Activated T-cell treated with anti-CD3 and anti-CD28 coated beads for 24 hours (primary cell): Measurements from ENCODE around the gene DIS3L2.
"Not testable (repeated sequence)": the region's sequence is repeated elsewhere in the genome, so short reads cannot be mapped to it uniquely, and the experiment has no call there.

Experiments used
- DNase-seq: peaks from one replicate; pipeline ENCODE4 v3.0.0-alpha.2; 2020; ENCODE audit warnings: low read depth

The DIS3L2 gene

DNA sequence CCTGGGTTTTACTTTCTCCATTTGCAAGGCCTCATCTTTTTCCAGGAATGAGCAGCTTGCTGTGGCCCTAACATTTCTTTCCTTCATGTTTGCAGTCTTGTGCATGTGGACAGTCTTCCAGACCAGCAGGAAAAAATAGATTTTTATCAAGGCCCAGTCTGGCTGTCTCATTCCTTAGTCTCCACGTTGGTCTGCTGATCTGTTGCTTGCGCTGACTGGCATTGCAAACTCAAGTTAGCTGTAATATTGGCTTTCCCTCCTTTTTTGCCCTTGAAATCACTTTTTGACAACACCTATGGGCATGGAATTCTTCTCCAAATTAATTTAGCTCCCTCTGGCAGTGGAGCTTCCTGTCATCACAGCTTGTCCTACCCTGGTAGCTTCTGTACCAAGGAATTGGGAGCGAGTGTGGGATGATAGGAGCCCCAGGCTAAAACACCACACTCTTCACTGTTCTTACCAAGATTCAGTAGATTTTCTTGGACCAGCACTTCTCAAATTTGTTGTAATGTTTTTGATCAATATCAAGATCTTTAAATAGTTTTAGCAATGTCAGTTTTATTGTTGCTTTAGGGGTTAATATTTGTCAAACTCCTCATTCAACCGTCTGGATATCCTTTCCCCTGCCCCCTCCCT lies 48.2 kb downstream of the DIS3L2 start:
- no peak for DNase-seq

DNA sequence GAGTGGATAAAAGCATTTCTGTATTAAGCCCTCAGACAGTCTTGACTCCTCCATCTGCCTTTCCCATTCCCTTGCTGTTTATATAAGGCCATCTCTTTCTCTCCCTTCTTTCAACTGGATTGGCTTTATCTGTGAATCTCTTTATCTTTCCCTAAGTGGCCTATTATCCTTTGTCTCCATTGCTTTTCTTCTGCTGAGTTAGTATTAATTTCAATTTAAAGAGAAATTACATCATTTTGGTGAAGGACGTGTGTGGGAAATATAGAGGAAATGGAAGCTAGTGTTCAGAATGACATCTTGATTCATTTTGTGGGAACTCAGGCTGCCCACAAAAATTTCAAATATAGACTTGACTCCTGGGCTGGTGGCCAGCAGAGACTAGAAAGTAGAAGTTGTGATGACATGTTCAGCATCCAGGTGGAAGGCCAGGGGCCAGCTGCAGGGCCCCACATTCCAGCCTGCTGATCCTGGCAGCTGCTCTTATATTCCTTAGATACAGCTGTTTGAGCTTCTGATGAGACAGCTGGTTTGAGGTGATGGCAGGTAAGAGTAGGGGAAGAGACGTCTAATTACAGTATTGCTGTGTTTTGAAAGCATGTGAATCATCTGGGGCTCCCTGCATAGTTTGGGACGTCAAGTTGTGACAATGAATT lies 52.3 kb downstream of the DIS3L2 start:
- DNase-seq = no peak

DNA sequence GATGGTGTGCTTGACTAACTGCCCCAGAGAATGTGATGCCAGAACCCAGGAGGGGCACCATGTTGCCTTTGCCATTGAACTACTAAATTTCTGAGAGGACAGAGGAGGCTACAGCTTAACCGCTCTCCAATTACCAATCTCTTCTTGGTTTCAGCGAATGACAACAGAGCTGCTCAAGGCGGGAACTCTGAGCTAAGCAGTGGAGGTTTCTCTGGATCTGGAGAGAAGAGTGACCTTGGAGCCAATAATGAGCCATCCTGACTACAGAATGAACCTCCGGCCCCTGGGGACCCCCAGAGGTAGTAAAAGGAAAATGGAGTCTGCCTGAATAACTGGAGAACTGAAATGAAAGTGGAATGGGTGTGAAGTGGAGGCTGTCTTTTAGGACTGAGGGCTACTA lies 53.2 kb downstream of the DIS3L2 start:
- no peak for DNase-seq

DNA sequence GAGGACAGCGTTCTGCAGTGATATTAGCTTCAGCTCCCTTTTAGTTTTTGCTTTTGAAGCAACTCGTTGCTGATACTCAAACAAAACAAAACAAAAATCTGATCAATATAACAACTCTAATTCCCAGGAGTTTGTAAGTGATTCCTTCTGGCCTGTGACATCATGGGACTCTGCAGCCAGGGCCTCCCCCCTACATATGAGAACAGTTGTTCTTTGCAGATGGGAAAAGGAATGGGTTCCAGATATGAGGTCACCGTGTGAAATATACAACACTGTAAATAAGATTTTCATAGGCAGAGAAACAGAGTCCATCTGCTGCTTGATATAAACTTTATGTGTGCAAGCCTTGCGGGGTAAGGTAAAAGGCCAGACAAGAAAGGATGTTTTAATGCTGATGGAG lies 56.7 kb downstream of the DIS3L2 start:
- no peak for DNase-seq

DNA sequence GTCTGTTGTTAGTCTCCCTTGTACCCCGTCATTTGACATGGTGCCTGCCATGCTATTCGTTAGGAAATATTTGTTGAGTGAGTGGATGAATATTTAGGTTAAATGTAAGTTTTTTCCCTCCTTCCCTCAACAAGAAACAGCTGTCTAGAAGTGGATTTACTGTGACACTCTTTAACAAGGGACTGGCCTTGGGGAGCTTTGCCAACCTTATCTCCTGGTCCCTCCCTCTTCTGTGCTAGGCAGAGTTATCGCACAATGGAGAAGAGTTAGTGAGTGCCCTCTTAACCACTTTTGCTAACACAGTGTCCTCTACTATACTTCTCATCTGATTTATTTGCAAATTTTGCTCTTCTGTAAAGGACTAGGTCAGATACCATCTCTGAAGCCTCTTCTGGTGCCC lies 61.2 kb downstream of the DIS3L2 start:
- no peak for DNase-seq

DNA sequence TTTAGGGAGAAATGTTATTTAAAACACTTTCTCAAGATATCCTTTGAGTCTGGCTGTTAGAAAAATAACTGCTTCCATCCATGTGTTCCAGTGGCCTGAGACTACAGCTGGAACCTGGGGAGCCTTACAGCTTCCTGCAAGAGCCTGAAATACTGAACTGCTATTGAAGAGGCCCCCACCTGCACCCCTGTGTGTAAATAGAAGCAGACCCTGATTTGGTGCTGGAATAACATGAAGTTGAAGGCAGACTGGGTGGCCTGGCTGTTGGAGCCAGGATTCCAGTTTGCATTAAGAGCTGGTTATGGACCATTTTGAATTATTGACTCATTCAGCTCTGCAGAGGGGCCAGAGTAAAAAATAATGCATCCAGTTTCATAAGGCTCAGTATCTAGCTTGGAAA lies 61.9 kb downstream of the DIS3L2 start:
- no peak for DNase-seq

DNA sequence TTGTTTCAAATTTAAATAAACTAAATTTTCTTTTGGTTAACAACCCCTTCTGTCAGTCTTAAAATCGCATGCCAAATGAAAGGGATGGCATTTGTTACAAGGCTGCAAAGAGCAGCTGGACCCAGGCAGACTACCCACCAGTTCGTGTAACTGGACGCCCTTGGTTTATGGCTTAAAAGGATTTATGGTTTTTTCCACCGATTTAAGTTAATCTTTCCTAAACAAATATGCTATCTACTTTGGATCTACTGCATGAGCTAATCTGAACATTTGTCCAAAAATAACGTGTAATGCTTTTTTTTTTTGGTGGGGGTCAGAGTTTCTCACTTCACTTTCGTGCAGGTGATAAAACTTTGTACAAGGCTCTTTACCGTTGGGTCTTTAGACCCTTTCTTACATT lies 62.9 kb downstream of the DIS3L2 start:
- DNase-seq = no peak

DNA sequence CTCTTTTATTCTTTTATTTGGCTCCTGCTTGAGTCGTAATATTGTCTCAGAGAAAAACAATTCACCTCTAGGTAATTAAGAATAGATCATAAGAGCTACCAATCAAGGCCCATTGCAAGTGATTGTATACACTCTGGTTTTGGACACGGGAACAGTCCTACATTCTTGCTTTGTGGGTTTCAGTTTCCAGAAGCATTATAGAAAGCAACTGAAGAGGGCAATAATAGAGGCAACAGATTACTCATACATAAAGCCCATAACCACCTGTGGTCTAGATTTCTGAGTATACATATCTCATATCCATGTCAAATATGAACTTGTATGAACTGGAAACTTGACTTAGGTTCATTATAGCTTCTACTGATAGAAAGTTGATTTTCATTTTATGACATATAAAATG lies 65.4 kb downstream of the DIS3L2 start:
- DNase-seq = no peak

DNA sequence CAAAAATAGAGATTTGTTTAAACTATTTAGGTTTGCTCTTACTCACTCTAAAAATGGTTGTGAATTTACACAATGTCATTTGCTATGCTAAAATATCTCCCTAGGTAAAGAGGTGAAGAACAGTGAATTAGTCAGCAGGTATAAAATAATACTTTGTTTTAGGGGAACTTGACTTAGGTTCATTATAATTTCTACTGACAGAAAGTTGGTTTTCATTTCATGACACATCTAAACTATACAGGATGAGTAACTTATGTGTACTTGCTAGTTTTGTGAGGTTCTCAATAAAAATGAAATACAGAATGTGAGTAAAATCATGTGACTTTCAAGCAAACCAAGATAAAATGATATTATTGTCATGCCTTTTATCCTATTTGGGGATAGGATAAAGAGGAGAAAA lies 66.0 kb downstream of the DIS3L2 start:
- DNase-seq = no peak

DNA sequence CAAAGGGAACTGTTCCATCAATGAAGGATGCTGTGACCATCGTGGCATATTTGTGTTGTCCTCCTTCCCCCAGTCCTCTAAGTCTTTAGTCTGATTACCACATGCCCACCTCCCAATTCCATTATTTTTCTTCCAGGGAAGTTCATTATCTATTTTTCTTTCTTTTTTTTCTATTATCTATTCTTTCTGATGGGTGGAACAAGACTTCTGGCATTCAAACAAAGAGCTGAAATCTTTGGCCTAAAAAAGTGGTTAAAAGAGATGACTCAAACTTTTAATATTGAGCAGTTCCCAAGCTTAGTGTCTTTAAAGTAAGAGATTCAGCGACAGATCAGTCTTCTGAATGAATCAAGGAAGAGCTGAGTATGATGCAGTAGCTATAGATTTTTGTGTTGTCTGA lies 66.6 kb downstream of the DIS3L2 start:
- no peak for DNase-seq

DNA sequence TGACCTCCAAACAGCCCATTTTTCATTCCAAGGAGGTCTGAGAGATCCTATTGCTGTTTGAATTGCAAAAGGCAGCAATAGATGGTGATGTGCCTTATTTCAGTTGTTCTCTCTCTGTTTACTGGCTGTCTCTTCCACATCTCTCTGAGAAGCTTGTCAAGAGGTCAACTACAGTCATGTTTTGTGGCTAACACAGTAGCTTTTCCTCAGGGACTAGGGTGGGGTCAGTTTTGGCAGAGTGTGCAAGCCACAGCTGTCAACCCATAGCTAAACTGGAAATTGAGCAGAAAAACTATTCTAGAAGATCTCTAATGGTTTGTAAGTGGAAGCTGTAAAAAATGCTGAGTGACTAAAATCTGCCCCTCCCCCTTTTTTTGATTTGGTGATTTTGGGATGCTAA lies 67.1 kb downstream of the DIS3L2 start:
- no peak for DNase-seq

DNA sequence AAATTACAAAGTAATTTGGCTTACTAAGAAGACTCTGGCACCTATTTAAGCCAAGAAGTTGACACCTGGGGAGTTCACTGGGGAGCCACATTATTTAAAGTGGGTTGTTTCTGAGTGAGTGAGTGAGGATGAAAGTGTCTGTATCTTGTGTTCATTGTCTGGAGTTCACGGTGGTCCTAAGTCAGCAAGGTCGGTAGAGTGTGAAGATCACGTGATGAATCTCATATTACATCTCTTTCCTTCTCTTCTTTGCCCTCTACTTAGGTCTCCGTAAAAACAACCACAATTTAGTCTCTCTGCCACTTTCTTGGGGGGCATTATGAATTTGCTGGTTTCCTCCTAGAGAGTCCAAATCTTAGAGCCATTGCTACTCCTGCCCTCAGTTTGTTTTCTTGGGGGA lies 67.8 kb downstream of the DIS3L2 start:
- no peak for DNase-seq

DNA sequence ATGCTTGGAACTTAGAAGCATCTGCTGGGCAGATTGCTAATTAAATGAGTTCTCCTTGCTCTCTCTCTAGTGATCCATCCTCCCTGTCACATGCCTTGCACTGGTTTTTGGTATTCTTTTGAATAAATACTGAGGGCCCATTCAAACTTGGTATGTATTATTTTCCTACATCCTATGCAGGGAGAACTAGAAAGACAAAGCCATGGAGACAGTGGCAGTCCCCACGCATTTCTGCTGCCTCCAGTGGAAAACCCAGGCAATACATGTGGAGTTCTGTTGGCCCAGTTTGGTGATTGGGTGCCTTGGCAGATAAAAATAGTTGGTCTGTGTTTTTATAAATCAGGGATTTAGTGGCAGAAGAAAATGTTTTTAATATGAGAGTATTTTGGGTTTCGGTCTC lies 68.7 kb downstream of the DIS3L2 start:
- DNase-seq = no peak

DNA sequence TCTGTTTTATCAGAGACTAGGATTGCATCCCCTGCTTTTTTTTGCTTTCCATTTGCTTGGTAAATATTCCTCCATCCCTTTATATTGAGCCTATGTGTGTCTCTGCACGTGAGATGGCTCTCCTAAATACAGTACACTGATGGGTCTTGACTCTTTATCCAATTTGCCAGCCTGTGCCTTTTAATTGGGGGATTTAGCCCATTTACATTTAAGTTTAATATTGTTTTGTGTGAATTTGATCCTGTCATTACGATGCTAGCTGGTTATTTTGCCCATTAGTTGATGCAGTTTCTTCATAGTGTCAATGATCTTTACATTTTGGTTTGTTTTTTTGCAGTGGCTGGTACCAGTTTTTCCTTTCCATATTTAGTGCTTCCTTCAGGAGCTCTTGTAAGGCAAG lies 73.8 kb downstream of the DIS3L2 start:
- not testable (repeated sequence) for DNase-seq

DNA sequence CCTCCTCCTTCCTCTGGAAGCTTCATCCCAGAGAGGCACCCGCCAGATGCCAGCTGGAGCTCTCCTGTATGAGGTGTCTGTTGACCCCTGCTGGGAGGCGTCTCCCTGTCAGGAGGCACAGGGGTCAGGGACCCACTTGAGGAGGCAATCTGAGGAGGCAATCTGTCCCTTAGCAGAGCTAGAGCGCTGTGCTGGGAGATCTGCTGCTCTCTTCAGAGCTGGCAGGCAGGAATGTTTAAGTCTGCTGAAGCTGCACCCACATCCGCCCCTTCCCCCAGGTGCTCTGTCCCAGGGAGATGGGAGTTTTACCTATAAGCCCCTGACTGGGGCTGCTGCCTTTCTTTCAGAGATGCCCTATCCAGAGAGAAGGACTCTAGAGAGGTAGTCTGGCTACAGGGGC lies 75.4 kb downstream of the DIS3L2 start:
- not testable (repeated sequence) for DNase-seq

DNA sequence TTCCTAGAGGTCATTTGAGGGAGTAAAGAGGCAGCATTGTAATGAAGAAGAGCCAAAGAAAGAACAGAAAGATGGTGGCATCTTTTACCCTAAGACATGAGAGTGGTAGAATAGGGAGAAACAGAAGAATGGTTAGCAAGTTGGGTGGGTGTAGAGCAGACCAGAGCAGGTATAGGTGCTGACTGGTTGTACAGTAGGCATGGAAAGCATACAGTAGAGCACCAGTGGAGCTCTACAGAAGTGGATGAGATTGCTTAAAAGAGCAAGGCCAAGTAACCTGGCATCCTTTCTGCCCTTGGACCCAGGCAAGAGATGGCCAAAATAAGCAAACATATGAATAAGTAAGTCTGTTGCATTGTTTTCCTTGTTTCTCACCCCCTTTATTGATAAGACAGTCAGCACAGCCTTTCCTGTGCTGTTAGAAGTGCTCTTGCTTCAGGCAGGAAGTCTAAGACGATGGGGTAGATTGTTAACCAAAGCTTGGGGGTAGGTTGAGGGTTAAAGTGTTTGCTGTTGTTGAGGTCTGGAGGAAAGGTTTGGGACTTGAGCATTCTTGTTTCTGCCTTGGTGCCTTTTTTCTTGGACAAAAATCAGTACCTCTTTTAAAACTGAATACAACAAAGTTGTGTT lies 76.9 kb downstream of the DIS3L2 start:
- DNase-seq = no peak

DNA sequence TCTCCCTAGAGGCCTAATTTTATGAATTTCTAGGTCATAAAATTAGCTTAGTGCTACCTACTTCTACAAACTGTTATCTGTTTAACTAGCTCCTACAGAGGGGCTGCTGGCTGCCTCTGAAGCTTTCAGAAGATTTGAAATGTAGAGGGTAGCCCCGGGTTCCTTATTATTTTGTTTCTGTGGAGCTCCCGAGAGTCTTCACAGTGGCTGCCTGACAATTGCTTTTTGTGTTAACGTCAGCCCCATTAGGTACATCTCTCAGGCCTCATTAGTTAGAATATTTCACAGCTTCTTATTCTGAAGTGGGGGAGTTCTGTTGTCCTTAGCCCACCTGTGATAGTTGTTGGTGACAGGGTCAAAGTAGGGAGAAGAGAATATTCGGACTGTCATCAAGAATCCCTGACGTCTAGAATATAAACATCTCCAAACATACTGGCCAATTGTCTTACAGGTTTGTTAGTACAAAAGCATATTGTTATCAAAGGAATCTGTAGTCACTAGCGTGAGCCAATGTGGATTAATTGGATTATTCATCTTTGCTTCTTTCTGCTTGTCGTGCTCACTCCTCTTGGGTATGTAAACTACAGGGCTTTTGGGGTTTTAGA lies 77.5 kb downstream of the DIS3L2 start:
- DNase-seq = no peak

DNA sequence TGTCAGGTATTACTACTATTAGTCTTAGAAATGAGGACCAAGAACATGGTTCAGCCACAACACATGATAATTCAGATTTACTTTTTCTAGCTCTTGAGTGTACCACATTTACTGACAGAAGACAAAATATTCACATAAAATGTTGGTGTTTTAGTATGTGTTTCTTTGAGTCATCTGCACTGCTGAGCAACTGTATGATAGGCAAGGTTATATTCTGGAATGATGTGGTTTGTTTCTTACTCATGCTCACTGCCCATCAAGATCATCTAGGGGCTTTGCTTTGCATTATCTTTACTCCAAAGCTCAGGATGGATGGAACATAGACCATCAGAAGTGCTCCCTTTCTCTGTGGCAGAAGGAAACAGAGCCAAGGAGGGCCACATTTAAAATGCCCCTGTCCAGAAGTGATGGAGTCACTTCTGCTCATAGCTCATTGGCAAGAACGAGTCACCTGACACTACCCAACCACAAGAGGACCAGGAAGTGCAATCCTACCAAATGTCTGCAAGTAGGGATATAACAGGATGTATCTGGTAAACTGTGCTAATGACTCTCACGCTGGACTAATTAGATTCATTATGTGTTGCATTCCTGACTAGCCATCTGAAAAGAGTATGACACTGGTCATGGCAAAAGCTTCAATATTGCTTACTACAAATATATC lies 81.5 kb downstream of the DIS3L2 start:
- no peak for DNase-seq

DNA sequence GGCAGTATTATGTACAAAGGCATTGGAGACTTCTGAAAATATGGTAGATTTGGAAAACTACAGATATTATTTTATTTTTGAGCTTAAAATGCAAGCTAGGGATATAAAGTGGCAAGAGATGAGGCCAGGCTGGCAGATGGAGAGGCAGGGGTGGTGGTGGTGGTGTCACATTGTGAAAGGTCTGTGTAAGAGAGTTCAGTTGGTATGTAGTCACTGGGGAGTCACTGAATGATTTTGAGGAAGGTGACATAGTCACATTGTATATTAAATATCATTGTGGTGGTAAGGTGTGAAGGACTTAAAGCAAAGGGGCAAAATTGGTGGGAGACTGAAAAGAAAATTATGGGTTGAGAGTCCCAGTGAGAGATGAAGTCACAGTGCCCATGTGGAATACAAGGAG lies 82.5 kb downstream of the DIS3L2 start:
- no peak for DNase-seq

DNA sequence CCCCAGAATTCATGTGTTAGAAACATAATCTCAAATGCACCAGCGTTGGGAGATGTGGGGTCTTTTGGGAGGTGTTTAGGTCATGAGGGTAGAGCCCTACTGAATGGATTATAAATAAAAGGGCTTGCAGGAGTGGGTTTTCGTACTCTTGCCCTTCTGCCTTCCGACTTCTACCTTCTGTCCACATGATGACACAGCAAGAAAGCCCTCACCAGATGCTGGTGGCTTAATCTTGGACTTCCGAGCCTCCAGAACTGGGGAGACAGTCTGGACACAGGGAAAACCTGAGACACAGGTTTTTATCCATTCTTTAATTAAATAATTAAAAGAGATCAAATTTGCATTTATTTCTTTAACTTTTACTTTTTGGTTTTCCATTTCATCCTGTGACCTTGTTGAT lies 87.8 kb downstream of the DIS3L2 start:
- no peak for DNase-seq

DNA sequence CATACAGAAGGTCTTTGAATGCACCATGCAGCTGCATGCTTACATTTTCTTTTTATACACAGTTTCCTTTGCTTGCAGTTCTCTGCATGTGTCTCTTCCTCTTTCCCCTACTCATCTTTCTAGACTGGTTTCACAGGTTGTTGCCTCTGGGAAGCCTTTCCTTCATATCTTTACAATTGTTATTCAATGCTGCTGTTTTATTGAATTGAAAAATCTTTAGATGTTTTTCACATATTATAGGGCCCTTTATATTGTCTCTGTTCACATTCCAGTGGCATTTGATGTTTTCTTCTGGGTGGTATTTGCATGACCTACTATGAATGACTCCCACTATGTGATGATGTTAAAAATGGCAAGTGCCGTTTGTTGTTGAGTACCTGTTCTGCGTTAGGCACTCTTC lies 91.1 kb downstream of the DIS3L2 start:
- DNase-seq = no peak

DNA sequence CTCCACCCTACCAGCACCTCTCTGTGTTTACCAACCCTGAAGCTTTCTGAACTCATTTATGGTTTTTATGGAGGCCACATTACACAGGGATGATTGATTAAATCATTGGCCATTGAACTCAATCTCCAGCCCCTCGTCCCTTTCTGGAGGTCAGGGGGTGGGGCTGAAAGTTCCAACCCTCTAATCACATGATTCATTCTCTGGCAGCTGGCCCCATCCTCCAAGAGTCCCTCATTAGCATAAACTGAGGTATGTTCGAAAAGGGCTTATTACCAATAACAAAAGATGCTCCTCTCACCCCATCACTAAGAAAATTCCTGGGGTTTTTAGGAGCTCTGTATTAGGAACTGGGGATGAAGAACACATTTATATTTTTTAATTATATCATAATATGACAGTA lies 92.3 kb downstream of the DIS3L2 start:
- no peak for DNase-seq
